GM20000 (cell line): ENCODE measurements around the gene MRPS10.

Experiments
- DNase-seq: peaks from one replicate; pipeline ENCODE4 v3.0.0; 2012; ENCODE audit warnings: low spot score
- TF ChIP-seq, protein P1 (sequence below): IDR thresholded peaks from 2 replicates; pipeline ENCODE4 v1.5.1; 2012; ENCODE audit warnings: mild to moderate bottlenecking, control low read depth; ENCODE audit errors: extremely low read depth, missing control alignments

Gene MRPS10

DNA sequence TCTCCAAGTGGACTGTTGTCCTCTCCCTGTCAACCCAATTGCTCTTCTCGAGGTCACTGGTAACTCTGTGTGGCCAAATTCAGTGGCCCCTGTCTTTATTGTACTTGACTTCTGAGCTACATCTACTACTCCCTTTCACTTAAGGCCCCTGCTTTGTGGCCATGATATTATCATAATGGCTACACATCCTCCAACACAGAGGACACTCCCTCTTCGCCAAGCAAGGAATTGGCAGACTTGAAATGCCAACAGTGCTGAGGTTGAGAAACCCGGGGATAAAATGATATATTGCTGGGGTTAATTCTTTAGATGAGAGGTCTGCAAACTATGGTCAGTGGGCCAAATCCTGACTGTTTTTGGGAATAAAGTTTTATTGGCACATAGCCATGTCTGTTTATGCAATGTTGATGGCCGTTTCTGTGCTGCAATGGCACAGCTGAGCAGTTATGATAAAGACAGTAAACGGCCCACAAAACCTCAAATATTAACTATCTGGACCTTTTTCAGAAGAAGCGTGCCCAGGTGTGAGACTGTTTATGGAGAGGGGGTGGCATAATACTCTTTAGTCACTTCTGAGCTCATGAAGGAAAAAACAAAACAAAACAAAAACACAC, 12.0 kb upstream of the MRPS10 start:
- TF ChIP-seq, protein P1, sequence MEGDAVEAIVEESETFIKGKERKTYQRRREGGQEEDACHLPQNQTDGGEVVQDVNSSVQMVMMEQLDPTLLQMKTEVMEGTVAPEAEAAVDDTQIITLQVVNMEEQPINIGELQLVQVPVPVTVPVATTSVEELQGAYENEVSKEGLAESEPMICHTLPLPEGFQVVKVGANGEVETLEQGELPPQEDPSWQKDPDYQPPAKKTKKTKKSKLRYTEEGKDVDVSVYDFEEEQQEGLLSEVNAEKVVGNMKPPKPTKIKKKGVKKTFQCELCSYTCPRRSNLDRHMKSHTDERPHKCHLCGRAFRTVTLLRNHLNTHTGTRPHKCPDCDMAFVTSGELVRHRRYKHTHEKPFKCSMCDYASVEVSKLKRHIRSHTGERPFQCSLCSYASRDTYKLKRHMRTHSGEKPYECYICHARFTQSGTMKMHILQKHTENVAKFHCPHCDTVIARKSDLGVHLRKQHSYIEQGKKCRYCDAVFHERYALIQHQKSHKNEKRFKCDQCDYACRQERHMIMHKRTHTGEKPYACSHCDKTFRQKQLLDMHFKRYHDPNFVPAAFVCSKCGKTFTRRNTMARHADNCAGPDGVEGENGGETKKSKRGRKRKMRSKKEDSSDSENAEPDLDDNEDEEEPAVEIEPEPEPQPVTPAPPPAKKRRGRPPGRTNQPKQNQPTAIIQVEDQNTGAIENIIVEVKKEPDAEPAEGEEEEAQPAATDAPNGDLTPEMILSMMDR = no peak
- no peak for DNase-seq

DNA sequence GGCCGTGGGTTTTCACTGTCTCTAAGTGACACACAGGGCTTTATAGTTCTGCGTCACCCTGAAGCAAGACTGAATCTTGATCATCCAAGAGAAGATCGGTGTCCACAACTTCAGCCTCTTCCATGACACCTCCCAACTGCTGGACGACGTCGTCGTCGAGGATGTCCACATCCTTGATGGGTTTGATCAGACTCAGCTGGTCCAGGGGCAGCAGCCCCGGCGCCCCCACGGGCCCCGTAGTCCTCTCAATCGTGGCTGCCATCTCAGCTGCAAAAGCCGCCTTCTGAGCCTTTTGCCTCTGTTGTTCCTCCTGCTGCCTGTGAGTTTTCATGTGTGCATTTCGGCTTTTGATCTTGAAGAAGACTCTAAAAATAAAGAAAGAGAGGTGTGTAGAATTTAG, 10.6 kb upstream of the MRPS10 start:
- TF ChIP-seq, protein P1 = no peak
- no peak for DNase-seq

DNA sequence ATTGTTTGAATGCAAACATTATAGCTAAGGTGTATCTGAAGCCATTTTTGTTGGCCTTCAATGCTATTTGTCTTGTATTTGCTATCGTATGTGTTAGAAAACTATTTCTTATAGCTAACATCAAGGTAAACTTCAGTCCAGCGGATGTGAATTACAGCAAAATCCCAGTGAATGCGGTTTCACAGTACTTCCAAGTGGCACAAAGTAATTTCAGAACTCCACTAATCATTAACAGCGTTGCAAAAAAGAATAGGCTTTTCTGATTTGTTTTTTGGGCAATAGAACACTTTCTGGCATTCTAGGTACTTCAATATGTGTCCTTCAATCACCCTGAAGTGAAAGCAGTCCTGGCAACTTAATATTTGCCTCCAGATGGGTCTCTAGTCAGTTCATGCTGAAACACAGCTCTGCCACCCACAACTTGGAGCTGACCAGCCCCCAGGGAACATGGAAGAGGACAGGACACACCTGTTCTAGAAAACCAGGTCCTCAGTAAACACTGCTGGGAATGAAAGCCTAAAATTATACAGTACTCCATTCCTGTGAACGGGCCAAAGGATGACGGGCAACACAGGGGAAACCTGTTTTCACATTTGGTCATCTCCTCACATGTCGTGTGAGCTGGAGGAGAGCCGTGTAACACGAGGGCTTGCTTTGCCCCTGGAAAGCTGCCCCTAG, 9.7 kb upstream of the MRPS10 start:
- TF ChIP-seq, protein P1 = no peak
- no peak for DNase-seq

DNA sequence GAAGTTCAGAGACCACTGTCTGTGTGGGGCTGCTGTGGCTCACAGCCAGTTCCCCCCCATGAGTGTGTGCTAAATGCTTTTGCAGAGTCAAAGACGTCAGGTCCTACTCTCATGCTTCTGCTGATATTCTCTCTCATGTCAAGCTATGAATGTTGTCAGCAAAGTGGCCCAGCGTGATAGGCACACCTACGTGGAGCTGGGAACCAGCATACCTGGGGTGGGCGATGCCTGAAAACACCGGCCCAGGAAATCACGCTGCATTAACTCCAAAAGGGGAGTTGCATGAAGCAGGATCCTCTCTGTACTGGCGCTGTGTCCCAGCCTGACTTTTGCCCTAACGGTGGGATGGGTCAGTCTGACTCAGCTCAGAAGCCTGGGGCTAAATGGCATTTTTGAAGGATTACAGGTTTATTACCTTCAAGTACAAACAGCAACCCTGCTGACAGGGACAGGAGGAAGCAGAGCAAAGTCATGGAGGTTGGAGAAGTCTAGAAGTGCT, 9.0 kb upstream of the MRPS10 start:
- TF ChIP-seq, protein P1 = no peak
- DNase-seq = no peak

DNA sequence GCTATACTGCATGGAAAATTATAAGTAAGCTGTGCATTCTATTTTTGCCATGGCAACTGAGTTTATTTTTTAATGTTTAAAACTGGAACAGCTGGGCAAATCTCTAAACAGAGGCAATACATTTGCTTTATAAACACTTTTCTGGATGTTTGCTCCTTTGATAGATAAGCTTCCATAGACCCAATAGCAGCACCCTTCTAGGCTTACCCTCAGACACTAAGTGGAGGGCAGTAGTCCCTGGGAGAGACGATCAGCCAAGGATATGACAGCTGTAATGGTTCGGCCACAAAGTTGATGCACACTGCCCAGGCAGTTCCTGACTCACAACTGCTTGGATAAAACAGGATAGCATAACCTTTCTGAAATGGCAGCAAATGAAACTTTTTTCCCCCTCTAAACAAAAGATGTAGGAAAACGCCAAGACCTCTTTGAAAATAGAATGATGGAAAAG, 8.5 kb upstream of the MRPS10 start:
- DNase-seq = no peak
- TF ChIP-seq, protein P1 = no peak

DNA sequence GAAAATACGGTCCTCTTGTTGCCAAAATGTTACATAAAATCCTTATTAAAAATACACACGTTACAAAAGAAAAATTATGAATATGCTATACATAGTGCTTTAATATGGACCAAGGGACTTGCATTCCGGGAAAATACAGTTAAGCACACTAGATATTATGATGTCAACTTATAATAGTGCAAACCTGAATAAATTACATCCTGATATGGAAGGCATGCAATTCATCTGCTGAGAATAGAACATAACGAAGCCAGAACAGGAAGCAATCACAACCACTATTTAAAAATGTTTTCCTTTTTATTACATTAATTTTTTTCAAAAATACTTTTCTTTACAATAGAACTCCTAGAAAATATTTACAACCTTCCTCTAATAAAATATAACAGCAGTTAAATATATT, 7.8 kb upstream of the MRPS10 start:
- TF ChIP-seq, protein P1 = no peak
- DNase-seq = no peak

DNA sequence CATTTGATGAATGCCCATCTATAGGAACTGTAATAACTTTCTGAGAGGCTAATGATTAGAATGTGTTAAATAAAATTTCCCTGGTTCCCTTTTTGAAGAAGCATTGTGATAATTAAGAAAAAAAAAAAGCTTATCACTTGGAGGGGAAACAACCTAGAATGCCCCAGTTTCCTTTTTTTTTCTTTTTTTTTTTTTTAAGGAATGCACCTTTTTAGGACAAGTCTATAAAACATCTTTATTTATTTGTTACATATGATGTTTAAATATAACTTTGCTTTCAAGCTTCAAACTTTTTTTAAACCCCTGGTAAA, 7.3 kb upstream of the MRPS10 start:
- TF ChIP-seq, protein P1 = no peak
- no peak for DNase-seq
